Activated B cell treated with CpG ODN at 0.5 μM for 24 hours (primary cell): ENCODE data around the gene CHCHD1. TPM values are rescaled to one million over a fixed set of nuclear protein-coding genes. Genes with fewer than 3 reads are reported as not detected.

ENCODE experiments used
- ATAC-seq: fragments of 200-7000 bp; cut with Tn5 transposase; one replicate; pipeline ENCODE4 v1.10.0; 2021; ENCODE audit warnings: low read depth, mild to moderate bottlenecking, moderate library complexity
- CTCF ChIA-PET: fragments of 350-600 bp; sonication (Branson Sonifier 250); formaldehyde crosslinking; loops from one replicate; lab custom pipeline; 2021; ENCODE audit warnings: antibody characterized with exemption; lab: Charles Lee
- POLR2A ChIA-PET: fragments of 350-600 bp; sonication (Branson Sonifier 250); formaldehyde crosslinking; loops from one replicate; lab custom pipeline; 2021; ENCODE audit warnings: antibody characterized with exemption; lab: Charles Lee
- DNase-seq: peaks from one replicate; pipeline ENCODE4 v3.0.0; 2022
- H3K27ac Mint-ChIP-seq: one replicate; pipeline ENCODE4 v1.8.0; 2020; ENCODE audit warnings: mixed read lengths
- H3K27me3 Mint-ChIP-seq: one replicate; pipeline ENCODE4 v1.8.0; 2021; ENCODE audit warnings: mixed read lengths
- H3K36me3 Mint-ChIP-seq: one replicate; pipeline ENCODE4 v1.8.0; 2021; ENCODE audit warnings: low read depth, mixed read lengths
- H3K4me1 Mint-ChIP-seq: one replicate; pipeline ENCODE4 v1.8.0; 2021; ENCODE audit warnings: mixed read lengths
- H3K4me3 Mint-ChIP-seq: one replicate; pipeline ENCODE4 v1.8.0; 2020; ENCODE audit warnings: mild to moderate bottlenecking, mixed read lengths
- H3K9me3 Mint-ChIP-seq: one replicate; pipeline ENCODE4 v1.8.0; 2020; ENCODE audit warnings: mixed read lengths
- CTCF ChIP-seq: fragments of 200-600 bp; IDR thresholded peaks from one replicate; pipeline ENCODE4 v1.8.0; 2022; ENCODE audit warnings: antibody characterized with exemption, mild to moderate bottlenecking
- intact Hi-C: fragments of 100-400 bp; cut with micrococcal nuclease; formaldehyde crosslinking; loops from one replicate; pipeline ENCODE4 v1.15.1; 2024
- total RNA-seq: library from RNA; stranded (reverse); gene quantifications from 2 replicates; pipeline ENCODE4 v1.2.3, GENCODE V29; 2022

CHCHD1 gene
- total RNA-seq, 1 donor from 2014 or later = 19.3 TPM

- no peak for DNase-seq
- H3K27ac Mint-ChIP-seq = peak overlapping the region; percentile 82
- peak overlapping the region; percentile 87 for H3K4me3 Mint-ChIP-seq
- POLR2A ChIA-PET = interaction anchor here (0.6 to 2.1 kb wide), 11 partner anchors 11 to 314 kb away, joined by 3 to 10 read pairs (median 4); partner anchors contain the start of genes CHCHD1, PPP3CB and ZSWIM8
- H3K4me1 Mint-ChIP-seq = peaks cover 31% of the 10 kb centered on the region
- H3K27me3 Mint-ChIP-seq = no peaks in the 10 kb centered on the region
- ATAC-seq = no peak
- no peak for TF ChIP-seq CTCF
- CTCF ChIA-PET = interaction anchor here (0.9 to 1.3 kb wide), 3 partner anchors 24 to 69 kb away, joined by 3 read pairs; a partner anchor contains a TSS
- no peaks in the 10 kb centered on the region for H3K9me3 Mint-ChIP-seq
- peaks cover 55% of the 10 kb centered on the region for H3K36me3 Mint-ChIP-seq
- intact Hi-C loops = loop anchor here (2.0 to 10.0 kb wide), 3 partner anchors 186 to 398 kb away; partner anchors contain the start of gene VCL
Observed at GRCh38 chr10:73810358-73810734, 28.5 kb downstream of the CHCHD1 start.

GRCh38 chr10:73810735-73811465 is 29.1 kb downstream of the CHCHD1 start:
- Mint-ChIP-seq H3K27me3 (no peaks in the 10 kb centered on the region), H3K27ac (peak overlapping the region; percentile 83), H3K36me3 (peaks cover 52% of the 10 kb centered on the region), H3K4me3 (peak overlapping the region; percentile 87), H3K4me1 (peaks cover 31% of the 10 kb centered on the region), H3K9me3 (no peaks in the 10 kb centered on the region)
- DNase-seq (no peak), ATAC-seq (peak; percentile 9)
- POLR2A ChIA-PET = interaction anchor here (0.6 to 2.1 kb wide), 11 partner anchors 11 to 315 kb away, joined by 3 to 10 read pairs (median 4); partner anchors contain the start of genes CHCHD1, PPP3CB and ZSWIM8
- intact Hi-C loops = loop anchor here (1.0 to 10.0 kb wide), 9 partner anchors 26 to 398 kb away; partner anchors contain the start of genes SEC24C, VCL and ZSWIM8
- TF ChIP-seq CTCF = no peak
- CTCF ChIA-PET = interaction anchor here (0.9 to 1.3 kb wide), 3 partner anchors 25 to 69 kb away, joined by 3 read pairs; a partner anchor contains a TSS

- ChIA-PET CTCF (no interaction called here), POLR2A (interaction anchor here (1.2 to 1.9 kb wide), 3 partner anchors 27 to 40 kb away, joined by 4 to 10 read pairs (median 6); partner anchors contain the start of genes CHCHD1 and ZSWIM8)
- DNase-seq (no peak), ATAC-seq (no peak)
- intact Hi-C loops = loop anchor here (5.0 to 10.0 kb wide), 2 partner anchors 185 to 188 kb away; partner anchors contain the start of gene VCL
- H3K9me3 Mint-ChIP-seq = no peaks in the 10 kb centered on the region
- no peaks in the 10 kb centered on the region for H3K27me3 Mint-ChIP-seq
- H3K36me3 Mint-ChIP-seq = peaks cover 50% of the 10 kb centered on the region
- no peak for TF ChIP-seq CTCF
- H3K4me3 Mint-ChIP-seq = no peak overlapping the region
- peaks cover 21% of the 10 kb centered on the region for H3K4me1 Mint-ChIP-seq
- H3K27ac Mint-ChIP-seq = peak overlapping the region; percentile 38
Observed at GRCh38 chr10:73812657-73813056, 30.8 kb downstream of the CHCHD1 start.

GRCh38 chr10:73813333-73813732 is 31.5 kb downstream of the CHCHD1 start:
- no peak for TF ChIP-seq CTCF
- Mint-ChIP-seq H3K4me1 (peaks cover 19% of the 10 kb centered on the region), H3K27ac (peak overlapping the region; percentile 27), H3K9me3 (no peaks in the 10 kb centered on the region), H3K4me3 (no peak overlapping the region), H3K27me3 (no peaks in the 10 kb centered on the region), H3K36me3 (peaks cover 46% of the 10 kb centered on the region)
- POLR2A ChIA-PET = interaction anchor here (1.9 kb wide), 1 partner anchor 41 kb away, joined by 10 read pairs; a partner anchor contains a TSS
- intact Hi-C loops = loop anchor here (5.0 to 10.0 kb wide), 2 partner anchors 184 to 189 kb away; partner anchors contain the start of gene VCL
- CTCF ChIA-PET = no interaction called here
- DNase-seq (no peak), ATAC-seq (no peak)
